Measurements from ENCODE around the gene AMFR. TPM values are rescaled to one million over a fixed set of nuclear protein-coding genes. Genes with fewer than 3 reads are reported as not detected.

AMFR gene
- total RNA-seq, 1 donor from 2014 or later: 65.2 TPM

GRCh38 chr16:56312028-56312300 is 113.4 kb downstream of the AMFR start:
- Histone ChIP-seq H3K4me1 (no peaks in the 10 kb centered on the region), H3K9me3 (replicated peaks) (no peaks in the 10 kb centered on the region), H3K27me3 (ENCODE audit: low read depth) (no peaks in the 10 kb centered on the region), H3K4me3 (no peak overlapping the region), H3K36me3 (no peaks in the 10 kb centered on the region), H3K27ac (replicated peaks) (no peak overlapping the region)
- no peak for TF ChIP-seq CTCF (IDR thresholded peaks at IDR 0.05; ENCODE audit: borderline replicate concordance)
- intact Hi-C loops (cut with micrococcal nuclease): loop anchor here (10.0 kb wide), 1 partner anchor 277 kb away; no protein-coding TSS in a partner anchor
- DNase-seq: no peak

Other genes starting within 250 kb of the AMFR start
- 15.4 TPM for gene GNAO1, start 234.1 kb downstream of the AMFR start, total RNA-seq
- gene NUDT21, start 25.8 kb upstream of the AMFR start, total RNA-seq: 59.5 TPM
- 35.4 TPM for gene OGFOD1, start 26.0 kb upstream of the AMFR start, total RNA-seq
- 48.7 TPM for gene BBS2, start 94.5 kb upstream of the AMFR start, total RNA-seq
- gene MT4, start 139.5 kb upstream of the AMFR start, total RNA-seq: not detected
- 4.1 TPM for gene MT3, start 164.0 kb upstream of the AMFR start, total RNA-seq
- 115 TPM for gene MT2A, start 183.0 kb upstream of the AMFR start, total RNA-seq
- gene MT1E, start 200.2 kb upstream of the AMFR start, total RNA-seq: 126 TPM
- 3.1 TPM for gene MT1M, start 207.1 kb upstream of the AMFR start, total RNA-seq
- 1.2 TPM for gene MT1A, start 213.1 kb upstream of the AMFR start, total RNA-seq
- gene MT1B, start 226.3 kb upstream of the AMFR start, total RNA-seq: not detected
- gene MT1F, start 232.4 kb upstream of the AMFR start, total RNA-seq: 0.85 TPM
- not detected for gene MT1G, start 242.5 kb upstream of the AMFR start, total RNA-seq
- not detected for gene MT1H, start 244.3 kb upstream of the AMFR start, total RNA-seq